IMR-90 (cell line): ENCODE measurements around the gene PRKD2. TPM values are rescaled to one million over a fixed set of nuclear protein-coding genes. Genes with fewer than 3 reads are reported as not detected.
A peak's percentile ranks its signal among the peaks of the same experiment; 100 is the strongest.

Experiments
- ATAC-seq: fragments of 200-7000 bp; cut with Tn5 transposase; 2 replicates; pipeline ENCODE4 v1.9.1; 2020; ENCODE audit warnings: low read depth, mild to moderate bottlenecking, moderate library complexity
- BruUV-seq: library from RNA; stranded (reverse); fragments of 400-500 nt; replicated peaks from 2 replicates; lab custom pipeline; 2021; lab: Mats Ljungman, UMichigan
- CTCF ChIA-PET: fragments of 300-600 bp; formaldehyde crosslinking; extraction: SDS; loops from one replicate; lab custom pipeline; 2021; ENCODE audit warnings: antibody characterized with exemption; lab: Yijun Ruan, JAX
- POLR2A ChIA-PET: fragments of 300-600 bp; sonication (Branson Sonifier 250); formaldehyde crosslinking; loops from one replicate; lab custom pipeline; 2022; ENCODE audit warnings: antibody characterized with exemption; ENCODE audit not compliant: unreplicated experiment; lab: Charles Lee
- DNase-seq: peaks from one replicate; pipeline ENCODE4 v3.0.0; 2013
- H2AFZ ChIP-seq: replicated peaks from 2 replicates; pipeline ENCODE3; 2013; ENCODE audit warnings: low read length, mild to moderate bottlenecking; ENCODE audit not compliant: poor library complexity
- H2AK5ac ChIP-seq: 2 replicates; pipeline ENCODE4 v1.6.1; 2013; ENCODE audit warnings: low read depth, low read length, inconsistent platforms
- H2AK9ac ChIP-seq: replicated peaks from 2 replicates; pipeline ENCODE3; 2013; ENCODE audit warnings: mild to moderate bottlenecking, low read depth, low read length, moderate library complexity; ENCODE audit not compliant: poor library complexity
- H2BK120ac ChIP-seq: 2 replicates; pipeline ENCODE4 v1.6.1; 2013; ENCODE audit warnings: low read depth, low read length, inconsistent platforms
- H2BK15ac ChIP-seq: 3 replicates; pipeline ENCODE4 v1.6.1; 2013; ENCODE audit warnings: low read depth, low read length, inconsistent platforms
- H2BK20ac ChIP-seq: 2 replicates; pipeline ENCODE4 v1.6.1; 2013; ENCODE audit warnings: low read depth, mild to moderate bottlenecking, inconsistent platforms, low read length, moderate library complexity
- H2BK5ac ChIP-seq: 2 replicates; pipeline ENCODE4 v1.6.1; 2013; ENCODE audit warnings: mild to moderate bottlenecking, low read depth, low read length, inconsistent platforms; ENCODE audit not compliant: poor library complexity, severe bottlenecking
- H3K14ac ChIP-seq: replicated peaks from 2 replicates; pipeline ENCODE4 v1.6.1; 2013; ENCODE audit warnings: low read depth, low read length, inconsistent platforms
- H3K18ac ChIP-seq: 2 replicates; pipeline ENCODE4 v1.6.1; 2013; ENCODE audit warnings: low read depth, low read length, control low read depth
- H3K23ac ChIP-seq: 2 replicates; pipeline ENCODE4 v1.6.1; 2013; ENCODE audit warnings: low read depth, low read length, inconsistent platforms
- H3K27ac ChIP-seq: 2 replicates; pipeline ENCODE4 v1.5.1; 2013; ENCODE audit warnings: mild to moderate bottlenecking, control low read depth, low read length; ENCODE audit not compliant: insufficient read depth
- H3K27me3 ChIP-seq: 2 replicates; pipeline ENCODE4 v1.6.1; 2013; ENCODE audit warnings: low read length; ENCODE audit not compliant: control insufficient read depth, insufficient read depth
- H3K36me3 ChIP-seq: 2 replicates; pipeline ENCODE4 v1.6.1; 2013; ENCODE audit warnings: low read length, mixed read lengths; ENCODE audit not compliant: control insufficient read depth, insufficient read depth
- H3K4ac ChIP-seq: 2 replicates; pipeline ENCODE4 v1.6.1; 2013; ENCODE audit warnings: low read depth, low read length, inconsistent platforms
- H3K4me1 ChIP-seq: 2 replicates; pipeline ENCODE4 v1.6.1; 2013; ENCODE audit warnings: low read length, mixed read lengths; ENCODE audit not compliant: control insufficient read depth, insufficient read depth
- H3K4me2 ChIP-seq: 2 replicates; pipeline ENCODE4 v1.6.1; 2013; ENCODE audit warnings: low read depth, mild to moderate bottlenecking, control low read depth, low read length, moderate library complexity
- H3K4me3 ChIP-seq: 2 replicates; pipeline ENCODE4 v1.5.1; 2013; ENCODE audit warnings: low read depth, mild to moderate bottlenecking, control low read depth, low read length, moderate library complexity; ENCODE audit not compliant: insufficient read depth
- H3K56ac ChIP-seq: 2 replicates; pipeline ENCODE4 v1.6.1; 2013; ENCODE audit warnings: low read length, inconsistent platforms; ENCODE audit not compliant: insufficient read depth; ENCODE audit errors: extremely low read depth
- H3K79me1 ChIP-seq, 2 experiments: 2 replicates each; pipeline ENCODE4 v1.6.1; 2013; ENCODE audit warnings: low read length in 2 of 2, inconsistent platforms in 1 of 2, low read depth in 1 of 2
- H3K9ac ChIP-seq: 2 replicates; pipeline ENCODE4 v1.6.1; 2013; ENCODE audit warnings: low read depth, low read length, control low read depth
- H3K9me1 ChIP-seq: 2 replicates; pipeline ENCODE4 v1.6.1; 2013; ENCODE audit warnings: low read length, inconsistent platforms; ENCODE audit not compliant: insufficient read depth
- H3K9me3 ChIP-seq: 2 replicates; pipeline ENCODE4 v1.6.1; 2013; ENCODE audit warnings: low read length; ENCODE audit not compliant: control insufficient read depth, insufficient read depth
- H4K20me1 ChIP-seq: 2 replicates; pipeline ENCODE4 v1.6.1; 2013; ENCODE audit warnings: low read length, inconsistent platforms; ENCODE audit not compliant: insufficient read depth
- H4K5ac ChIP-seq: 2 replicates; pipeline ENCODE4 v1.6.1; 2013; ENCODE audit warnings: mild to moderate bottlenecking, low read depth, low read length, control low read depth
- H4K8ac ChIP-seq, 2 experiments: 2 replicates each; pipeline ENCODE4 v1.6.1; 2013; ENCODE audit warnings: low read depth in 2 of 2, low read length in 2 of 2, control low read depth in 1 of 2, inconsistent platforms in 1 of 2
- H4K91ac ChIP-seq: 2 replicates; pipeline ENCODE4 v1.6.1; 2013; ENCODE audit warnings: low read depth, low read length, inconsistent platforms; ENCODE audit not compliant: insufficient read depth
- NFE2L2 ChIP-seq: fragments of 150-350 bp; IDR thresholded peaks from 2 replicates; pipeline ENCODE4 v1.6.1; 2016; ENCODE audit warnings: low read depth, mild to moderate bottlenecking, low read length
- RFX5 ChIP-seq: IDR thresholded peaks from 2 replicates; pipeline ENCODE4 v1.8.0; 2012; ENCODE audit warnings: low read depth, mild to moderate bottlenecking, low read length, moderate library complexity
- WGBS, 2 experiments: methylation state at CpG; one replicate each; pipeline versions ENCODE4 v1.1.5 to v1.1.7; 2013; ENCODE audit warnings: missing lambda C conversion rate in 2 of 2; ENCODE audit not compliant: insufficient read length in 1 of 2; ENCODE audit errors: extremely low coverage in 2 of 2; 5-methylcytosine and 5-hydroxymethylcytosine counted together
- dilution Hi-C: fragments of 300-500 bp; cut with HindIII; formaldehyde crosslinking; loops from one replicate; pipeline ENCODE4 v1.14.3; 2018; ENCODE audit warnings: low sequenced_read_pairs; ENCODE audit not compliant: unreplicated experiment
- in situ Hi-C: fragments of 300-500 bp; cut with MboI; formaldehyde crosslinking; loops from 3 replicates; pipeline ENCODE4 v1.14.3; 2019; ENCODE audit warnings: low sequenced_read_pairs, inconsistent platforms, mixed read lengths
- intact Hi-C: fragments of 100-400 bp; cut with micrococcal nuclease; formaldehyde crosslinking; loops from 2 replicates; pipeline ENCODE4 v1.10.0; 2022
- polyA plus RNA-seq, 3 experiments: library from polyadenylated mRNA; depleted of rRNA; stranded (reverse); fragments of >200 nt; gene quantifications; 2 replicates each; pipeline ENCODE4 v1.2.3, GENCODE V29; 2012; ENCODE audit warnings: low replicate concordance in 1 of 3
- total RNA-seq: library from RNA; depleted of rRNA; stranded (reverse); fragments of >200 nt; gene quantifications from 2 replicates; pipeline ENCODE4 v1.2.3, GENCODE V29; 2012
- TF ChIP-seq, protein P1 (sequence below): conservative IDR thresholded peaks from 2 replicates; pipeline ENCODE4 v1.5.1; 2012; ENCODE audit warnings: mild to moderate bottlenecking, low read depth, low read length, improper control_type of control experiment

PRKD2 gene
- total and polyA plus RNA-seq, 2 of the 4 experiments (the other 2 are of a cell fraction): 9.9 to 19.6 TPM

- BruUV-seq: no TSS peak
- Histone ChIP-seq H2BK15ac (no peak overlapping the region), H3K4me3 (no peak overlapping the region), H3K9me1 (peaks cover 25% of the 10 kb centered on the region), H3K18ac (no peak overlapping the region), H3K36me3 (peaks cover 15% of the 10 kb centered on the region), H3K56ac (no peak overlapping the region), H2AK9ac (peak overlapping the region; percentile 80), H3K4me2 (peak overlapping the region; percentile 98; the same call in 1 of the 2 replicates), H3K79me1 (peaks cover 13 to 79% of the 10 kb centered on the region in 2 experiments), H4K20me1 (peaks cover 66% of the 10 kb centered on the region), H3K23ac (peak overlapping the region; percentile 84), H4K5ac (no peak overlapping the region), H3K27me3 (no peaks in the 10 kb centered on the region), H3K9me3 (no peaks in the 10 kb centered on the region), H4K91ac (no peak overlapping the region), H2AK5ac (peak overlapping the region; percentile 63; the same call in 1 of the 2 replicates), H3K27ac (no peak overlapping the region), H2BK120ac (no peak overlapping the region), H2BK20ac (no peak overlapping the region), H3K4me1 (peaks cover 16% of the 10 kb centered on the region), H3K4ac (peak overlapping the region; percentile 1; the same call in 1 of the 2 replicates), H3K14ac (no peak overlapping the region), H3K9ac (no peak overlapping the region), H2AFZ (no peak overlapping the region), H4K8ac (no peak overlapping the region), H2BK5ac (no peak overlapping the region)
- no peak for ATAC-seq
- no peak for DNase-seq
- ChIA-PET CTCF (no interaction called here), POLR2A (interaction anchor here (0.6 kb wide), 1 partner anchor 238 kb away, joined by 3 read pairs; no protein-coding TSS in a partner anchor)
- no CpG with 5 or more reads among the region's 12 CpGs for WGBS, 2 experiments
- TF ChIP-seq NFE2L2 (no peak), RFX5 (no peak)
- TF ChIP-seq, protein P1, sequence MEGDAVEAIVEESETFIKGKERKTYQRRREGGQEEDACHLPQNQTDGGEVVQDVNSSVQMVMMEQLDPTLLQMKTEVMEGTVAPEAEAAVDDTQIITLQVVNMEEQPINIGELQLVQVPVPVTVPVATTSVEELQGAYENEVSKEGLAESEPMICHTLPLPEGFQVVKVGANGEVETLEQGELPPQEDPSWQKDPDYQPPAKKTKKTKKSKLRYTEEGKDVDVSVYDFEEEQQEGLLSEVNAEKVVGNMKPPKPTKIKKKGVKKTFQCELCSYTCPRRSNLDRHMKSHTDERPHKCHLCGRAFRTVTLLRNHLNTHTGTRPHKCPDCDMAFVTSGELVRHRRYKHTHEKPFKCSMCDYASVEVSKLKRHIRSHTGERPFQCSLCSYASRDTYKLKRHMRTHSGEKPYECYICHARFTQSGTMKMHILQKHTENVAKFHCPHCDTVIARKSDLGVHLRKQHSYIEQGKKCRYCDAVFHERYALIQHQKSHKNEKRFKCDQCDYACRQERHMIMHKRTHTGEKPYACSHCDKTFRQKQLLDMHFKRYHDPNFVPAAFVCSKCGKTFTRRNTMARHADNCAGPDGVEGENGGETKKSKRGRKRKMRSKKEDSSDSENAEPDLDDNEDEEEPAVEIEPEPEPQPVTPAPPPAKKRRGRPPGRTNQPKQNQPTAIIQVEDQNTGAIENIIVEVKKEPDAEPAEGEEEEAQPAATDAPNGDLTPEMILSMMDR: no peak
- in situ Hi-C loops (no loop called here), dilution Hi-C loops (no loop called here), intact Hi-C loops (loop anchor here (10.0 kb wide), 1 partner anchor 129 kb away; no protein-coding TSS in a partner anchor)
These were observed 27.2 kb upstream of the PRKD2 start for GRCh38 chr19:46744005-46744691.
